ENCODE results near the gene PLK3. TPM values are rescaled to one million over a fixed set of nuclear protein-coding genes. Genes with fewer than 3 reads are reported as not detected.

Gene PLK3
- total and polyA plus RNA-seq, 9 donors, result 4.2 to 68.6 (median 17.5) TPM

DNA sequence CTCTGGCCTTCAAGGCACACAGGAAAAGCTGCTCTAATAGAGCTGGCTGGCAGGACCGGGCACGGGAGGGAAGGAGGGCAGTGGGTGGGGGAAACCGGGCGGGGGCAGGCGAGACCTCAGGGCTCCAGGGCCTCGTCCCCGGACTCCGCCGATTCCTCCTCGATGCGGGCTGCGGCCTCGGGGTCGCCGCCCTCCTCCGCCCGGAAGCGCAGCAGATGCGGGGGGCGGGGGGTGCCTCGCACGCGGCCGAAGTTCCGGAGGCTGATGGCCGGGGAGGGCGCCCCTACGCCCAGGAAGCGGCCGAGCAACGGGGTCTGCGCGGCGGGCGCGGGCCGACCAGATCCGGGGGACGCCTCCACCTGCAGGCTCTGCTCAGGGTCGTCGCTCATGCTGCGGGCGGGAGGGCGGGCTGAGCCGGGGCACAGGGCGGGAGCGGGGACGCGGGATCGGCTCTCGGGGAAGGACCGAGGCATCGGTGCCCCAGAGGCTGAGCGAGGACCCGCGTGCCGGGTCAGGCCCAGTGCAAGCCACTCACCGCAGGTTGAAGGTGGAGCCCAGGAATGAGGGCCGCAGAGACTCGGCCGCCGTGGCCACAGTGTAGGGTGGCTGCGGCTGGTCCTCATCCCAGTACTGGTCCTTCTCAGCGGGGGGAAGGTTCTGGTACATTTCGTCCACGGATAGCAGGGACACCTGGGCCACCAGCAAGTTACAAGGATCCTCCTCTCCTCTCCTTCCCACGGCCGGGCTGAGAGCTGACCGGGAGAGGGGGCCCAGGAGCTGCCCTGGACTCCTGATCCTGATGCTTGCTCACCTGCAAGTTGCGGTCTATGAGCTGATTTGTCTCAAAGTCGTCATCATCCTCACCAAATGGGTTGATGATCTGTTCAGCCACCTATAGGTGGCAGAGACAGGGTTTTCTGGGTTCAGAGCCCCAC is 15.8 kb upstream of the PLK3 start:
- Histone ChIP-seq H3K36me3 (no peaks in the 10 kb centered on the region), H3K27me3 (no peaks in the 10 kb centered on the region), H3K4me3 (peak overlapping the region; percentile 54), H3K9me3 (no peaks in the 10 kb centered on the region), H3K27ac (peak overlapping the region; percentile 36 to 55), H3K4me1 (ENCODE audit: insufficient read depth) (peaks cover 5% of the 10 kb centered on the region)
- no peak for TF ChIP-seq EP300 (IDR thresholded peaks at IDR 0.05)
- TF ChIP-seq, protein P1, sequence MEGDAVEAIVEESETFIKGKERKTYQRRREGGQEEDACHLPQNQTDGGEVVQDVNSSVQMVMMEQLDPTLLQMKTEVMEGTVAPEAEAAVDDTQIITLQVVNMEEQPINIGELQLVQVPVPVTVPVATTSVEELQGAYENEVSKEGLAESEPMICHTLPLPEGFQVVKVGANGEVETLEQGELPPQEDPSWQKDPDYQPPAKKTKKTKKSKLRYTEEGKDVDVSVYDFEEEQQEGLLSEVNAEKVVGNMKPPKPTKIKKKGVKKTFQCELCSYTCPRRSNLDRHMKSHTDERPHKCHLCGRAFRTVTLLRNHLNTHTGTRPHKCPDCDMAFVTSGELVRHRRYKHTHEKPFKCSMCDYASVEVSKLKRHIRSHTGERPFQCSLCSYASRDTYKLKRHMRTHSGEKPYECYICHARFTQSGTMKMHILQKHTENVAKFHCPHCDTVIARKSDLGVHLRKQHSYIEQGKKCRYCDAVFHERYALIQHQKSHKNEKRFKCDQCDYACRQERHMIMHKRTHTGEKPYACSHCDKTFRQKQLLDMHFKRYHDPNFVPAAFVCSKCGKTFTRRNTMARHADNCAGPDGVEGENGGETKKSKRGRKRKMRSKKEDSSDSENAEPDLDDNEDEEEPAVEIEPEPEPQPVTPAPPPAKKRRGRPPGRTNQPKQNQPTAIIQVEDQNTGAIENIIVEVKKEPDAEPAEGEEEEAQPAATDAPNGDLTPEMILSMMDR (IDR thresholded peaks at IDR 0.05), result no peak
- TF ChIP-seq POLR2A (IDR thresholded peaks at IDR 0.05), result no peak
- 5 to 8% (median 7%) methylated on average over 43 to 71 of the region's 71 CpGs for WGBS, 3 donors
- intact Hi-C loops (cut with DNase I), result loop anchor here in 3 of 4 donors (5.0 to 10.0 kb wide), 5 partner anchors 38 to 518 kb away; partner anchors contain the start of genes HECTD3 (in 1 of the 3), KIF2C (in 1 of the 3), RNU5D-1 (in 1 of the 3) and UROD (in 1 of the 3)
- peak in 4 of 5 donors; percentile 47 to 71 (median 59) for DNase-seq

DNA sequence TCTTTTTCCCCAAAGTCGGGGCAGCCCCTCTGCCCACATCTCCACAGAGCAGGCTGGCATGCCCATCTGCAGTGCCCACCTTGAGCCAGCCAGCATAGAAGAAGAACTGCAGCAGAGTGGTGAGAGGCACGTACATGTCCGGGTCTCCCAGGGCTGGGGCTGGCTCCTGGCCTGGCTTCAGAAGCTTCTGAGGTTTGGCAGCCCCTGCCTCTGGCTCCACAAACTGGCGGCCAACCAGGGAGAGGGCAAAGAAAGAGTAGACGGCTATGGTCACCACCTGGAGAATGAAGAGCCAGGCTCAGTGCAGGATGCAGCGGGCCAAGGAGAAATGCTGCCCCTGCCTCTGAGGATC is 15.2 kb upstream of the PLK3 start:
- H3K9me3 ChIP-seq, result no peaks in the 10 kb centered on the region
- intact Hi-C loops (cut with DNase I), result loop anchor here in 3 of 4 donors (5.0 to 10.0 kb wide), 5 partner anchors 37 to 517 kb away; partner anchors contain the start of genes HECTD3 (in 1 of the 3), KIF2C (in 1 of the 3), RNU5D-1 (in 1 of the 3) and UROD (in 1 of the 3)
- TF ChIP-seq, protein P1 (IDR thresholded peaks at IDR 0.05), result no peak
- TF ChIP-seq EP300 (IDR thresholded peaks at IDR 0.05) (no peak), POLR2A (IDR thresholded peaks at IDR 0.05) (no peak)
- H3K27me3 ChIP-seq, result no peaks in the 10 kb centered on the region
- H3K27ac ChIP-seq, result no peak overlapping the region
- no peak overlapping the region for H3K4me3 ChIP-seq
- DNase-seq, result peak in 2 of 5 donors; percentile 47 to 54
- H3K36me3 ChIP-seq, result no peaks in the 10 kb centered on the region
- 73 to 87% (median 76%) methylated on average over 5 to 6 of the region's 6 CpGs for WGBS, 3 donors
- H3K4me1 ChIP-seq (ENCODE audit: insufficient read depth), result peaks cover 5% of the 10 kb centered on the region

DNA sequence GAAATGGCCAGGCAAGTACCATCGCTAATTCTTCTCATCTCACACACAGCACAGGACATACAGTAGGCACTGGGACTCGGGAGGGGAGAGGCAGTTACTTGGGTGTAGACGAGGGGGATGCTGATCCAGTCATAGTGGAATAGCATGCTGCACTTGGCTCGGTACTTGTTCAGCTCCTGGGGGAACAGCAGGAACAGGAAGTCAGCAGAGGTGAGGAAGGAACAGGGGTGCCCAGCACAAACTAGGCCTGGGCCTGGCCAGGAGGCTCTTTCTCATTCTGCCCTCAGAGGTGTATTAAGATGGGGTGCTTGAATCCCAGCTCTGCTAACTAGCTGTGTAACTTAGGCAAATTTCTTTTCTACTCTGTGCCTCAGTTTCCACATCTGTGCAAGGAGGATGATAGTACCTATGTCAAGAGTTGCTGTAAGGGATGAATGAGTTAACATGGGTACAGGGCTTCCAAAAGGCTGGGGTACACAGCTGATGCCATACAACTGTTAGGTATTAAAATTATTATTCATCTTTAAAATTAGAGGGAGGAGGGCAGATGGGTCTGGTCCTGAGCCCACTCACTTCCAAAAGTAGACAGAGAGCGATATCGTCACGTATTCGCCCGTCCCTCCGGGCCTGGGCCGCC is 14.6 kb upstream of the PLK3 start:
- 35 to 41% (median 38%) methylated on average over 11 of the region's 11 CpGs for WGBS, 3 donors

More for the DNA sequence above, 14.6 kb upstream of the PLK3 start:
- Histone ChIP-seq H3K27ac (peak overlapping the region; percentile 66 to 80), H3K27me3 (no peaks in the 10 kb centered on the region), H3K4me1 (ENCODE audit: insufficient read depth) (peaks cover 5% of the 10 kb centered on the region), H3K4me3 (peak overlapping the region; percentile 38), H3K36me3 (no peaks in the 10 kb centered on the region), H3K9me3 (no peaks in the 10 kb centered on the region)
- TF ChIP-seq EP300 (IDR thresholded peaks at IDR 0.05) (no peak), POLR2A (IDR thresholded peaks at IDR 0.05) (no peak)
- TF ChIP-seq, protein P1 (IDR thresholded peaks at IDR 0.05), result no peak
- intact Hi-C loops (cut with DNase I), result loop anchor here in 3 of 4 donors (5.0 to 10.0 kb wide), 5 partner anchors 37 to 517 kb away; partner anchors contain the start of genes HECTD3 (in 1 of the 3), KIF2C (in 1 of the 3), RNU5D-1 (in 1 of the 3) and UROD (in 1 of the 3)
- DNase-seq, result no peak
